Suprapubic skin (tissue), 4 donors: ENCODE results near the gene RGCC. TPM values are rescaled to one million over a fixed set of nuclear protein-coding genes. Genes with fewer than 3 reads are reported as not detected.

Experiments used
- DNase-seq, 2 donors: peaks; one replicate each; pipeline ENCODE4 v3.0.0-alpha.2; 2019; ENCODE audit warnings: low spot score in 2 of 2
- H3K27ac ChIP-seq: fragments of 200-600 bp; sonication (generic); one replicate; pipeline ENCODE4 v1.5.1; 2019
- H3K27me3 ChIP-seq: fragments of 200-600 bp; sonication (generic); one replicate; pipeline ENCODE4 v1.5.1; 2019
- H3K36me3 ChIP-seq: fragments of 200-600 bp; sonication (generic); one replicate; pipeline ENCODE4 v1.5.1; 2019
- H3K4me1 ChIP-seq: fragments of 200-600 bp; sonication (generic); one replicate; pipeline ENCODE4 v1.5.1; 2019
- H3K4me3 ChIP-seq: fragments of 200-600 bp; sonication (generic); one replicate; pipeline ENCODE4 v1.5.1; 2019; ENCODE audit warnings: mild to moderate bottlenecking
- H3K9me3 ChIP-seq: fragments of 200-600 bp; sonication (generic); one replicate; pipeline ENCODE4 v1.5.1; 2019
- EP300 ChIP-seq: sonication (generic); formaldehyde crosslinking; IDR thresholded peaks from one replicate; pipeline ENCODE4 v1.6.1; 2017; ENCODE audit warnings: antibody characterized with exemption
- POLR2A ChIP-seq, 2 donors: fragments of 450-650 bp; IDR thresholded peaks; one replicate each; pipeline ENCODE4 v1.6.1; 2017; ENCODE audit warnings: antibody characterized with exemption in 2 of 2, mild to moderate bottlenecking in 2 of 2, moderate library complexity in 2 of 2
- POLR2AphosphoS5 ChIP-seq, 3 donors: sonication (generic); formaldehyde crosslinking; IDR thresholded peaks; one replicate each; pipeline ENCODE4 v1.6.1; 2017; ENCODE audit warnings: antibody characterized with exemption in 3 of 3
- WGBS: methylation state at CpG from one replicate; pipeline ENCODE4 v1.1.5; 2018; 5-methylcytosine and 5-hydroxymethylcytosine counted together
- total RNA-seq, 4 donors: library from RNA; depleted of rRNA; stranded (reverse); fragments of >200 nt; gene quantifications; one replicate each; pipeline ENCODE4 v1.1.0, GENCODE V29; 2016
- TF ChIP-seq, protein P1 (sequence below), 2 donors: fragments of 200-600 bp in 1 of 2; fragments of 450-650 bp in 1 of 2; sonication (generic) in 1 of 2; IDR thresholded peaks; one replicate each; pipeline ENCODE4 v1.5.1; 2016 to 2019; ENCODE audit warnings: antibody characterized with exemption in 2 of 2, mild to moderate bottlenecking in 1 of 2, moderate library complexity in 1 of 2

The RGCC gene
- 100 to 1,000 TPM in 2 of 4 donors, 10 to 100 TPM in 2; 65.5 to 145 (median 85.7) TPM for total RNA-seq

DNA sequence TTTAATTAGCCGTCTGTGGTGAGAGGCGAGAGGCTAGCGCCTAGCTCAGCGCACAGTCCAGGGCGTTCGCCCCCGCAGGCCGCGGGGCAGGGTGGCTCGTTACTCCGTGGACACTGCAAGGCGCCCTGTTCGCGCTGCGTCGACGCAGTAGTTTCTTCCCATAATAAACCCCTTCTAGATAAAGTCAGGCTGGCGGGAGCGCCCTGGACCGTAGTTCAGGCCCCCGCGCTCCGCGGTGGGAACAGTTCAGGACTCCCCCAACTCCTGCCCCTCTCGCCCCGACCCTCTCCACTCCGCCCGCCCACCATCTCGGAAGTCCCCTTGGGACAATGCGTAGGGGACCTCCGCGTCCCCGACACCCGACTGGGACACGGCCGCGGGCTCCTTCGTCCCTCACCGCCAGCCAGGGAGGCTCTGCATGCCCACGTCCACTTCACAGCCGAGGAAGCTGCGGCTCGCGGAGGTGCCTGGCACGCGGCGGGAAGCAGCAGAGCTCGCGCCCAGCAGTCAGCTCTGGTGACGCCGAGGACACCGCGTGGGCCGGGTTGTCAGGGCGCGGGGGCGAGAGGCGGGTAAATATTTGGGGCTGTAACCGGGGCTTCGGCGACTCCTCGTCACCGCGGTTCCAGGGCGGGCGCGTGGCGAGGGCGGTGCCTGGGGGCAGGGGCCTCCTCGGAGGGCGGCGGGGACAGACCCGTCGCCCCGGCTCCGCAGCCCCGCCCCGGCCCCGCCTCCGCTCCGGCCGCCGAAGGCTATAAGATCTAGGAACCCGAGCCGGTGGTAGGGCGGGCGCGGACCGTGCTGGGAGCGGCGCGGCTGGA, at the start of gene RGCC:
Gene RGCC (plus strand): TSS at position 783 of the 821 bp plus-strand sequence. CDS start 158 bp downstream, outside the sequence.
- Histone ChIP-seq H3K36me3 (no peaks in the 10 kb centered on the region), H3K9me3 (no peaks in the 10 kb centered on the region), H3K4me3 (peak within 1 kb of the TSS; percentile 90), H3K27me3 (peaks cover 3% of the 10 kb centered on the region), H3K27ac (peak within 1 kb of the TSS; percentile 82), H3K4me1 (peaks cover 40% of the 10 kb centered on the region)
- 29% methylated on average over 24 of the region's 92 CpGs for WGBS
- peak; percentile 87 to 93 for DNase-seq
- TF ChIP-seq POLR2A (IDR thresholded peaks at IDR 0.05) (peak; percentile 84 to 94), POLR2AphosphoS5 (IDR thresholded peaks at IDR 0.05) (peak in 2 of 3 donors; percentile 30 to 71)
- TF ChIP-seq, protein P1, sequence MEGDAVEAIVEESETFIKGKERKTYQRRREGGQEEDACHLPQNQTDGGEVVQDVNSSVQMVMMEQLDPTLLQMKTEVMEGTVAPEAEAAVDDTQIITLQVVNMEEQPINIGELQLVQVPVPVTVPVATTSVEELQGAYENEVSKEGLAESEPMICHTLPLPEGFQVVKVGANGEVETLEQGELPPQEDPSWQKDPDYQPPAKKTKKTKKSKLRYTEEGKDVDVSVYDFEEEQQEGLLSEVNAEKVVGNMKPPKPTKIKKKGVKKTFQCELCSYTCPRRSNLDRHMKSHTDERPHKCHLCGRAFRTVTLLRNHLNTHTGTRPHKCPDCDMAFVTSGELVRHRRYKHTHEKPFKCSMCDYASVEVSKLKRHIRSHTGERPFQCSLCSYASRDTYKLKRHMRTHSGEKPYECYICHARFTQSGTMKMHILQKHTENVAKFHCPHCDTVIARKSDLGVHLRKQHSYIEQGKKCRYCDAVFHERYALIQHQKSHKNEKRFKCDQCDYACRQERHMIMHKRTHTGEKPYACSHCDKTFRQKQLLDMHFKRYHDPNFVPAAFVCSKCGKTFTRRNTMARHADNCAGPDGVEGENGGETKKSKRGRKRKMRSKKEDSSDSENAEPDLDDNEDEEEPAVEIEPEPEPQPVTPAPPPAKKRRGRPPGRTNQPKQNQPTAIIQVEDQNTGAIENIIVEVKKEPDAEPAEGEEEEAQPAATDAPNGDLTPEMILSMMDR (IDR thresholded peaks at IDR 0.05) = no peak

- no peak for TF ChIP-seq POLR2A (IDR thresholded peaks at IDR 0.05)
- TF ChIP-seq POLR2AphosphoS5 (IDR thresholded peaks at IDR 0.05) = no peak
- no peak for TF ChIP-seq EP300
- TF ChIP-seq, protein P1 (IDR thresholded peaks at IDR 0.05) = no peak
- Histone ChIP-seq H3K4me1 (no peaks in the 10 kb centered on the region), H3K27ac (no peak overlapping the region), H3K9me3 (no peaks in the 10 kb centered on the region), H3K4me3 (no peak overlapping the region), H3K27me3 (no peaks in the 10 kb centered on the region), H3K36me3 (no peaks in the 10 kb centered on the region)
- DNase-seq = no peak
Observed at GRCh38 chr13:41408121-41408520, 49.2 kb upstream of the RGCC start.

DNA sequence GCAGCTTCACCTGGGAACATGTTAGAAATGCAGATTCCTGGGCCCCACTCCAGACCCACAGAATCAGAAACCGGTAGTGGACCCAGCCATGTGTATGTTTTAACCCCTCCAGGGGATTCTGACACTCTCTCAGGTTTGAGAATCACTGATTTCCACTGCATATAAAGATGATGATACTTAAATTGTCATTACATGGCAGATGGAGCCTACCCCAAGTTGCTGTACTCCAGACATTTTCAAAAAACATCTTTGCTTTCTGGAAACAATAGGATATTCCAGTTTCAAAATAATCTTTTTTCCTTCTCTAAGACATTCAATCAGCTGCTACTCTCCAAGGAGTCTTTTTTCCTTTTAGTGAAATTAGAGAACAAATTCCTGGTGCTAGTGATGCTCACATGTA, 48.6 kb upstream of the RGCC start:
- H3K27me3 ChIP-seq = no peaks in the 10 kb centered on the region
- 62% methylated on average over 1 of the region's 1 CpG for WGBS

GRCh38 chr13:41409611-41410010, 47.7 kb upstream of the RGCC start:
- Histone ChIP-seq H3K4me1 (no peaks in the 10 kb centered on the region), H3K9me3 (no peaks in the 10 kb centered on the region), H3K27me3 (no peaks in the 10 kb centered on the region), H3K4me3 (no peak overlapping the region), H3K36me3 (no peaks in the 10 kb centered on the region), H3K27ac (no peak overlapping the region)
- TF ChIP-seq, protein P1 (IDR thresholded peaks at IDR 0.05) = no peak
- no peak for TF ChIP-seq POLR2AphosphoS5 (IDR thresholded peaks at IDR 0.05)
- no peak for TF ChIP-seq POLR2A (IDR thresholded peaks at IDR 0.05)
- TF ChIP-seq EP300 = no peak
- WGBS = 65% methylated on average over 2 of the region's 2 CpGs
- DNase-seq = no peak

More for the DNA sequence above, 48.6 kb upstream of the RGCC start:
- no peak overlapping the region for H3K4me3 ChIP-seq
- no peaks in the 10 kb centered on the region for H3K9me3 ChIP-seq
- TF ChIP-seq, protein P1 (IDR thresholded peaks at IDR 0.05) = no peak
- no peak for TF ChIP-seq EP300
- no peak for TF ChIP-seq POLR2A (IDR thresholded peaks at IDR 0.05)
- TF ChIP-seq POLR2AphosphoS5 (IDR thresholded peaks at IDR 0.05) = no peak
- no peak overlapping the region for H3K27ac ChIP-seq
- H3K4me1 ChIP-seq = no peaks in the 10 kb centered on the region
- H3K36me3 ChIP-seq = no peaks in the 10 kb centered on the region
- no peak for DNase-seq

DNA sequence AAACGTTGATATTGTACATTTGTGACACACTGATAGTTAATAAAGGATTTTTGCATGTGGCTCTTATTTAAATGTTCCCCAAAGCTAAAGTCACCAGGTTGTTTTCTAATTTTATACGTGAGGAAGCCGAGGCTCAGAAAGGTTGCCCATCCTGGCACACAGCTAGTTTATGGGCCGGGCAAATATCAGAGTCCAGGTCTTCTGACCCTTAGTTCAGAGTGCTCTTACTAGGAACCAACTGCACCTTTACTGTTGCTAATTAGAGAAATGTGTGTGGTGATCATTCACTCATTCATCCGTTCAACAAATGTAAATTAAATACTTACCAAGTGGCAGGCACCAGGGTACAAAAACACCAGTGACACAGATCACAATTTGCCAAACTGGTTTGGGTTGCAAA, 46.3 kb upstream of the RGCC start:
- H3K9me3 ChIP-seq = no peaks in the 10 kb centered on the region
- no peak overlapping the region for H3K27ac ChIP-seq
- no peak for DNase-seq
- no peak overlapping the region for H3K4me3 ChIP-seq
- WGBS = 89% methylated on average over 5 of the region's 5 CpGs
- no peaks in the 10 kb centered on the region for H3K4me1 ChIP-seq
- TF ChIP-seq, protein P1 (IDR thresholded peaks at IDR 0.05) = no peak
- TF ChIP-seq EP300 (no peak), POLR2AphosphoS5 (IDR thresholded peaks at IDR 0.05) (no peak), POLR2A (IDR thresholded peaks at IDR 0.05) (no peak)
- no peaks in the 10 kb centered on the region for H3K27me3 ChIP-seq
- H3K36me3 ChIP-seq = no peaks in the 10 kb centered on the region
